Activated CD4-positive, alpha-beta T cell treated with anti-CD3 and anti-CD28 coated beads, Interleukin-10, Interleukin-2, amounts not matched to agents 100 ng/mL and 50 ng/mL, durations not matched to agents 16 hours and 8 hours (primary cell): ENCODE results near the gene MNT.

Experiments
- DNase-seq: peaks from one replicate; pipeline ENCODE4 v3.0.0-alpha.2; 2020

MNT gene

GRCh38 chr17:2415081-2415480 lies 14.2 kb upstream of the MNT start:
- no peak for DNase-seq

DNA sequence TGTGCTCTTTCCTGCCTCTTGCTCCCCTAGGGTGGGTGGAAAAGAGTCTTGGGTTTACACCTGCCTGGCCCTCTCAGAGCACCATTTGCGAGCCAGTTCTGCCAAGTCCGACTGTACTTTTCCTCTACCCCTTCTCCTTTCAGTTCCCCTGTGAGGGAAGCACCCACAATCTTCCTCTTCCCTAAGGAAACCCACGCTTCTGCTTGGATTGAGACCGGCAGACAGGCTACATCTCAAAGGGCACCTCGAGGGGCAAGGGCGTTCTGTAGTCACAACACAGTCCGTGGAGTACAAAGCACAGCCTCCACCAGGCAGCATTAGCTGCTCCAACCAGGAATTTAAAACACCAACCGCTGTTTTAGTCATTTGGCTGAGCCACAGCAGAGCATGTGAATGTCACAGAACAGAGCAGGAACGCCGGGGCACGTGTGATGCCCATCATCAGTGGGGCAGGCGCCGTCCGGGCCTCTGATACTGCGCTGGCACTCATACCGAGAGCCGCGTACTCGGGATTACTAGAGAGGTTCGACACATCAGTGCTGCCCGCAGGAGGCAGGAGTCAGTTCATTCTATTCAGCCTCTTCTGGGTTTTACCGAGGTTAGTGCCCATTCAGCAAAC lies 13.7 kb upstream of the MNT start:
- DNase-seq, result no peak

DNA sequence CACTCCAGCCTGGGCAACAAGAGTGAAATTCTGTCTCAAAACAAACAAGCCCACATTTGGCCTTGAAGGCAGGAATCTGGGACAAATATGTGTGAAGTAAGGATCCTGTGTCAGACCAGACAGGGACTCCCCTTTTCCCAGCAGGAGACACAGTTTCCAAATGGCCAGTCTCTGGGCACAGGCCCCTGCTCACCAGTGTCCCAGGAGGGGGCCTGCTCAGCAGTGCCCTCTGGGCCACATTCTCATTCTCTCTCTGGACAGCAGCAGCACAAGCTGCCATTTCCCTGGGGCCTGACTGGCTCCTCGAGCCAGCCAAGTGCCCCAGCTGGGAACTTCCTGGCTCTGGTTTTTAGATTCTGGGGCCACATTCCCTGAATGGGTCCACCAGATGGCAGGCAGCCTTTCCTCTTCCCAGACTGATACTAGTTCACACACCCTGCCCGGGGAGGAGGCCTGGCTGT lies 11.7 kb upstream of the MNT start:
- no peak for DNase-seq

DNA sequence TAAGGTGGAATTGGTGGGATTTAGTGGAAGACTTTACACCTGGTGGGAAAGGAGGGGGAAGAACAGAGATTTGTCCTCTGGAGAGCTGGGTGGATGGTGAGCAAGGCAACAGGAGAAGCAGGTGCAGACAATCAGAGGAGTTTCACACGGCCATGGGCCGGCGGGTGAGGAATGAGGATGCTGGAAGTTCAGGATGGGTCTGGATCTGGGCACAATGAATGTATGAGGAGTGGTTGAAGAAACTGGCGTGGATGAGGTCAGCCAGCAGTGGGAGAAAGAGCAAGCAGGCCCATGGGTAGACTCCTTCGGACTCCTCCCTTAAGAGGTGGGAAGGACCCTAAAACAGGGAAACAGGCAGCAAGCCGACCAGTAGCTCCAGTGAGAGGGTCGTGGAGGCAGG lies 10.1 kb upstream of the MNT start:
- DNase-seq, result no peak

GRCh38 chr17:2406903-2407790 lies 6.3 kb upstream of the MNT start:
- peak; percentile 46 for DNase-seq

DNA sequence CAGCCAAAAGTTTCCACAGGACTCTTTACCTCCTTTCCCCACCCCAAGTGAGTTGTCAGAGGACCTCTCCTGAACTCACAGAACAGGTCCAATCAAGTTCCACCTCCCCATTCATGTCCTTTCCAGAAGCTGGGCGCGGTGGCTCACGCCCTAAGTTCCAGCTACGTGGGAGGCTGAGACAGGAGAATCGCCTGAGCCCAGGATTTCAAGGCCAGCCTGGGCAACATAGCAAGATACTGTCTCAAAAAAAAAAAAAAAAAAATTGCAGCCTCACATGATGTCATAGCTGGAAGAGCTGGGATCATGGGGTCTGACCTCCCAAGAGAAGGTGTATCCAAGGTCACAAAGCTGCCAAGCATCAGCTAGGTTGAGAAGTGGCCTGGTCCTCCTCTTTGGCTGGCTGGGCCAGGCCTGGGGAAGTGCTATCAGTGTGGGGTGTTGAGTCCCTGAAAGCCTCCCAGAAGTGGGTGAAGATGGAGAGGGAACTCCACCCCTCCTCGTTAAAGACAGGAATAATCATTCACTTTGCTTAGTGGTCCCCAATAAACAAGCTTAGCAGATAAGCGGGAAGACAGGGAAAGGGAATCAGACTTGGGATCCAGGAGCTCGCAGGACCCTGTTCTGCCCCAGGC lies 5.5 kb upstream of the MNT start:
- no peak for DNase-seq

GRCh38 chr17:2405247-2405926 lies 4.5 kb upstream of the MNT start:
- DNase-seq, result peak; percentile 29

GRCh38 chr17:2403044-2403443 lies 2.2 kb upstream of the MNT start:
- no peak for DNase-seq

DNA sequence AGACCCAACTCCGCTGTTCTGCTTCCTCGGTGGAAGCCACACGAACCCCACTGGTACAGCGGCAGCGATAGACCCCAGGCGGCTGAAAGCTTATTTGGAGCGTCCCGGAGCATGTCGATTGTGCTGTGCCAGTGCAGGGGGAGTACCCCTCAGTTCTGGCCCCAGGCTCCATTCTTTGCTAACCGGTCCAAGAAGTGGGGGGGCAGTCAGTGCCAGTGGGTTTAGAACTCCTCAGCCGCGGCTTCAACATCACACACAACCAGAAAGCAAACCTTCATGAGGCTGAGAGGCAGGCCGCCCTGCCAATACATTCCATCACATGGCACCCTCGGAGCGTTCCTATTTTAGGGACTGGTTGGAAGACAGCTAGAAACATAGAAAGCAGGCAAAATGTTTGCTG lies 1.7 kb upstream of the MNT start:
- DNase-seq, result no peak

- peak; percentile 99 for DNase-seq
Observed at GRCh38 chr17:2401426-2402221, 764 bp upstream of the MNT start.

DNA sequence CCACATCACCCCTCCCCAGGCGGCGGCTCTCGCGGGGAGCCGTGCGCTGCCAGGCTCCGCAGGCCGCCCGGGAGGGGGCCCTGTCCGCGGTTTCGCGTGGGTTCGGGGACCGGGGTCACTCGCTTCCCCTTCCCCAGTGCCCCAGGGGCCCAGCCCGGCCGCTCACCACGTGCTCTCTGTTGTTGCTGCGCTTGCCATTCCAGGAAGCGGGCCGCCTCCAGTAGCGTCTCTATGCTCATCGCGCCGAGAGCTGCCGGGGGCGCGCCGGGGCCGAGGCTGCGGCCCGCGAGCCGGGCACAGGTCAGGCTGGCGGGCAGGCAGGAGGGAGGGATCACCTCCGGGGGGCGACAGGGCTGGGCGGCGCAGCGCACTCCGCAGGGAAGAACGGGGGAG lies 390 bp downstream of the MNT start:
- DNase-seq, result peak; percentile 75

GRCh38 chr17:2399572-2400473 lies 1.0 kb downstream of the MNT start:
- peak; percentile 97 for DNase-seq

DNA sequence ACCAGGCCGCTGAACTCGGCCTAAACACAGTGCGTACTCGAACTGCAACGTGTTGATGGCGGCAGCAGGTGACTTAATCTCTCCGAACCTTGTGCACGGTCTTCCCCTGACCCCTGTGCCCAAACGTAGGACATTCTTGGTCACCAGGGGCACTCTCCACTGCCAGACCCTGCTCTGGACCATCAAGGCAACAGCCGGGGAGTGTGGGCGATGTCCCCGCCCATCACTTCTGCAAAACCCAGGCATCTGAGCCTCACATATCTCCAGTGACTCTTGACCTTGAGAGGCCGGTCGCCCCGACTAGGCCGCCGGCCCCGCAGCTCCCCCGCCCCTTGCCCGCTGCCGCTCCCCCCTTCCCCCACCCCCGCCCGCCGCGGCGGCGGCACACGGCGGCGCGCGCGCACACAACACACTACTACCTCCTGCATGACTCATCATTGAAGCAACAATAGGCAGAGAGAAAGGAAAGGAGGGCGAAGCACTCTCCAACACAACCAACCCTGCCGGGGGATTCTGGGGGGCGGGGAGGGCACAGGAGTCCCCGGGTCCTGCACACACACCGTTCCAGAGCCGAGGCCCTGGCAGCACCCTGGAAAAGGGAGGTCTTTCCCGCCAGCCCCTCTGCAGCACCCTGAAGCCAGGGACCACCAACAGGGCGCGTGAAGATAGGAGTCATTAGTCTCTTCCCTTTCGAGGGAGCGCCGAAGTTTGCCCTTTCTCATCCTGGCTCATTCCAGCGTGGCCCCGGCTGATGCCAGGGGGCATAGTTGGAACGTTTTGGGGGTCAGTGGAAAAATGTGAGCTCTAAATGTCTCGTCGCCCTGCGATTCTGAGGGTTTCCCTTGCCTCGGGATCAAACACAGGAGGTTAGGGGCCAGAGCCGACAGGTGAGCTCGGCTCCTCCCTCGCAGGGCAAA lies 1.9 kb downstream of the MNT start:
- DNase-seq, result peak; percentile 80

GRCh38 chr17:2398182-2398581 lies 2.7 kb downstream of the MNT start:
- DNase-seq, result no peak

- no peak for DNase-seq
Observed at GRCh38 chr17:2397247-2398171, 3.4 kb downstream of the MNT start.

- DNase-seq, result peak; percentile 86
Observed at GRCh38 chr17:2396568-2397246, 4.2 kb downstream of the MNT start.

DNA sequence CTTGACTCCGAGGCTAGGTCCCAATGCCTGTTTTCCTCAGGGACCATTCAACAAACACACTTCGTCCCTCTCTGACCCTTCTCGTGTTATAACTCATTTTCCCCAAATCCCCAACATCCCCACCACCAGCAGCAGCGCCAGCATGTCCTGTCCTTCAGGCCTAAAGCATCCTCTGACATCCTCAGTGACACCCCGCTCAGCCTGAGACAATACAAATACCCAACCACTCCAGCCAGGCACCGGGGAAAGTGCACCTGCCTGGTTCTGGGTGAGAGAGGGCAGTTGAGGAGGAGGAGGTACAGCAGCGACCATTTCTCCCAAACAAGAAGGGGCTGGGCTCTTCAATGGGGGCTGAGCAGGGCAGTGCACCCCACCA lies 4.7 kb downstream of the MNT start:
- no peak for DNase-seq
